Suprapubic skin (tissue), 4 donors: Measurements from ENCODE around the gene GTSE1. TPM values are rescaled to one million over a fixed set of nuclear protein-coding genes. Genes with fewer than 3 reads are reported as not detected.

Experiments used
- DNase-seq, 2 donors: peaks; one replicate each; pipeline ENCODE4 v3.0.0-alpha.2; 2019; ENCODE audit warnings: low spot score in 2 of 2
- H3K27ac ChIP-seq: fragments of 200-600 bp; sonication (generic); one replicate; pipeline ENCODE4 v1.5.1; 2019
- H3K27me3 ChIP-seq: fragments of 200-600 bp; sonication (generic); one replicate; pipeline ENCODE4 v1.5.1; 2019
- H3K36me3 ChIP-seq: fragments of 200-600 bp; sonication (generic); one replicate; pipeline ENCODE4 v1.5.1; 2019
- H3K4me1 ChIP-seq: fragments of 200-600 bp; sonication (generic); one replicate; pipeline ENCODE4 v1.5.1; 2019
- H3K4me3 ChIP-seq: fragments of 200-600 bp; sonication (generic); one replicate; pipeline ENCODE4 v1.5.1; 2019; ENCODE audit warnings: mild to moderate bottlenecking
- H3K9me3 ChIP-seq: fragments of 200-600 bp; sonication (generic); one replicate; pipeline ENCODE4 v1.5.1; 2019
- EP300 ChIP-seq: sonication (generic); formaldehyde crosslinking; IDR thresholded peaks from one replicate; pipeline ENCODE4 v1.6.1; 2017; ENCODE audit warnings: antibody characterized with exemption
- POLR2A ChIP-seq, 2 donors: fragments of 450-650 bp; IDR thresholded peaks; one replicate each; pipeline ENCODE4 v1.6.1; 2017; ENCODE audit warnings: antibody characterized with exemption in 2 of 2, mild to moderate bottlenecking in 2 of 2, moderate library complexity in 2 of 2
- POLR2AphosphoS5 ChIP-seq, 3 donors: sonication (generic); formaldehyde crosslinking; IDR thresholded peaks; one replicate each; pipeline ENCODE4 v1.6.1; 2017; ENCODE audit warnings: antibody characterized with exemption in 3 of 3
- WGBS: methylation state at CpG from one replicate; pipeline ENCODE4 v1.1.5; 2018; 5-methylcytosine and 5-hydroxymethylcytosine counted together
- total RNA-seq, 4 donors: library from RNA; depleted of rRNA; stranded (reverse); fragments of >200 nt; gene quantifications; one replicate each; pipeline ENCODE4 v1.1.0, GENCODE V29; 2016
- TF ChIP-seq, protein P1 (sequence below), 2 donors: fragments of 200-600 bp in 1 of 2; fragments of 450-650 bp in 1 of 2; sonication (generic) in 1 of 2; IDR thresholded peaks; one replicate each; pipeline ENCODE4 v1.5.1; 2016 to 2019; ENCODE audit warnings: antibody characterized with exemption in 2 of 2, mild to moderate bottlenecking in 1 of 2, moderate library complexity in 1 of 2

The GTSE1 gene
- 1 to 10 TPM in 3 of 4 donors, under 1 TPM in 1; 0.76 to 2.2 (median 1.8) TPM for total RNA-seq

- 0% methylated on average over 10 of the region's 76 CpGs for WGBS
- Histone ChIP-seq H3K9me3 (no peaks in the 10 kb centered on the region), H3K27ac (peak within 1 kb of the TSS; percentile 87), H3K36me3 (peaks cover 9% of the 10 kb centered on the region), H3K27me3 (no peaks in the 10 kb centered on the region), H3K4me3 (peak within 1 kb of the TSS; percentile 64), H3K4me1 (peaks cover 30% of the 10 kb centered on the region)
- TF ChIP-seq POLR2AphosphoS5 (IDR thresholded peaks at IDR 0.05) = peak in 2 of 3 donors; percentile 22 to 24
- TF ChIP-seq POLR2A (IDR thresholded peaks at IDR 0.05) = peak in 1 of 2 donors; percentile 27
- TF ChIP-seq, protein P1, sequence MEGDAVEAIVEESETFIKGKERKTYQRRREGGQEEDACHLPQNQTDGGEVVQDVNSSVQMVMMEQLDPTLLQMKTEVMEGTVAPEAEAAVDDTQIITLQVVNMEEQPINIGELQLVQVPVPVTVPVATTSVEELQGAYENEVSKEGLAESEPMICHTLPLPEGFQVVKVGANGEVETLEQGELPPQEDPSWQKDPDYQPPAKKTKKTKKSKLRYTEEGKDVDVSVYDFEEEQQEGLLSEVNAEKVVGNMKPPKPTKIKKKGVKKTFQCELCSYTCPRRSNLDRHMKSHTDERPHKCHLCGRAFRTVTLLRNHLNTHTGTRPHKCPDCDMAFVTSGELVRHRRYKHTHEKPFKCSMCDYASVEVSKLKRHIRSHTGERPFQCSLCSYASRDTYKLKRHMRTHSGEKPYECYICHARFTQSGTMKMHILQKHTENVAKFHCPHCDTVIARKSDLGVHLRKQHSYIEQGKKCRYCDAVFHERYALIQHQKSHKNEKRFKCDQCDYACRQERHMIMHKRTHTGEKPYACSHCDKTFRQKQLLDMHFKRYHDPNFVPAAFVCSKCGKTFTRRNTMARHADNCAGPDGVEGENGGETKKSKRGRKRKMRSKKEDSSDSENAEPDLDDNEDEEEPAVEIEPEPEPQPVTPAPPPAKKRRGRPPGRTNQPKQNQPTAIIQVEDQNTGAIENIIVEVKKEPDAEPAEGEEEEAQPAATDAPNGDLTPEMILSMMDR (IDR thresholded peaks at IDR 0.05) = no peak
- peak; percentile 98 to 99 for DNase-seq
These were observed at the start of gene GTSE1 for GRCh38 chr22:46296257-46297150. TSS of gene GTSE1 (plus strand) at chr22:46296870. CDS start at chr22:46297401, 531 bp downstream.

- 100% methylated on average over 1 of the region's 2 CpGs for WGBS
These were observed 49.2 kb upstream of the GTSE1 start for GRCh38 chr22:46247443-46247975.

DNA sequence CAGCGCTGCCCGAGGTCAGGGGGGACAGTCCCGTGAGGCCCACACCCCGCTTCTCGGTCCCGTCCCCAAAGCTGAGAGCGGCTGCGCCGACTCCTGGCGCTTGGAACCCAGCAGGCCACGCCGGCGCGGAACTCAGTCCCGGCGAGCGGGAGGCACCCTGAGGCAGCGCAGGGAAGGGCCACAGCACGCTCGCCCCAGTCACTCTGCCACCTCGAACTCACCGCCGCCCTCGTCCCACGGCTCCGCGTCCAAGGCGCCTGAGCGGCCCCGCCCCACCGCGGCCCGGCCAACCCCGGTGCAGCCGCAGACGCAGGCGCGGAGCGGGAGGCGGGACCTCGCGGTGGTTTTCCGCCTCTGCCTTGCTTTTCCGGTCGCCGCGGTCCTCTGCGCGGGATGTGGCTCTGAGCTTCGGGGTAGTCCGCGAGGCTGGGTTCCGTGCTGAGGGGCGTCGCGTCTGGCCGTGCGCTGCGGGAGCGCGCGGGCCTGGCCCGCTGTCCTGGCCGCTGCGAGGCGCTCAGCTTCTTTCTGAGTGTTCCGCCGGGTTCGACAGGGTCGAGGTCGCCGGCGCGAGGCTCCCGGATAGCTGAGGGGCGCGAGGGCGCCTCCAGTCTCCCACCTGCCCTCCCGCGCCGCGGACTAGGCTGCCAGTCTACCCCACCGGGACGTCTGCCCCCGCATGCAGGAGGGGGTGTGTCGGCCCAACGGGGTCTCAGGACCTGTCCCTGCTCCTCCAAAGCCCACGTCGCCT, 46.5 kb upstream of the GTSE1 start, which contains the start of gene CDPF1:
Gene CDPF1, minus strand, starts transcription at position 259 of the 748 bp plus-strand sequence. CDS start 2,009 bp downstream, outside the sequence.
- Histone ChIP-seq H3K9me3 (no peaks in the 10 kb centered on the region), H3K4me3 (peak within 1 kb of the TSS; percentile 64), H3K36me3 (no peaks in the 10 kb centered on the region), H3K27ac (peak within 1 kb of the TSS; percentile 35), H3K27me3 (no peaks in the 10 kb centered on the region), H3K4me1 (peaks cover 26% of the 10 kb centered on the region)
- TF ChIP-seq POLR2AphosphoS5 (IDR thresholded peaks at IDR 0.05) = peak in 2 of 3 donors; percentile 19 to 59
- no peak for TF ChIP-seq POLR2A (IDR thresholded peaks at IDR 0.05)
- WGBS = 2% methylated on average over 9 of the region's 89 CpGs
- peak; percentile 92 to 93 for DNase-seq

More at GRCh38 chr22:46247443-46247975, 49.2 kb upstream of the GTSE1 start:
- Histone ChIP-seq H3K4me1 (peaks cover 26% of the 10 kb centered on the region), H3K4me3 (no peak overlapping the region), H3K27ac (no peak overlapping the region), H3K27me3 (no peaks in the 10 kb centered on the region), H3K9me3 (no peaks in the 10 kb centered on the region), H3K36me3 (peaks cover 17% of the 10 kb centered on the region)
- TF ChIP-seq, protein P1 (IDR thresholded peaks at IDR 0.05) = no peak
- TF ChIP-seq EP300 (no peak), POLR2AphosphoS5 (IDR thresholded peaks at IDR 0.05) (no peak), POLR2A (IDR thresholded peaks at IDR 0.05) (no peak)
- peak in 1 of 2 donors; percentile 59 for DNase-seq

DNA sequence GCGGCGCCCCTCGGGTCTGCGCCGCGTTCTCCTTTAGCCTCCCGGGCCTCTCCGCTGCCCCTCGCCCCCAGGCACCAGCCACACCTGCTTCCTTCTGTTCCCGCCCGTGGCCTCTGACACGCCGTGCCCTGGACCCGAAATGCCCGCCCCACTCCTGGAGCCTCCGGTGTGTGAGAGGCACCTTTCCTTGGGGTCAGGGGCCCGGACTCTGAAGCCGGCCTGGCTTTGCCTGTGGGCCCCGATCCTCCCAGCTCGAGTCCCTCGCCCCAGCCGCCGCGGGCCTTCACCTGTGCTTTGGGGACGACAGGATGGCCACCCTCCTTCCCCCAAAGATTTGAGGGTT, 45.9 kb upstream of the GTSE1 start:
- H3K27ac ChIP-seq = no peak overlapping the region
- H3K36me3 ChIP-seq = no peaks in the 10 kb centered on the region
- no peak for TF ChIP-seq POLR2AphosphoS5 (IDR thresholded peaks at IDR 0.05)
- TF ChIP-seq, protein P1 (IDR thresholded peaks at IDR 0.05) = no peak
- no peak for TF ChIP-seq POLR2A (IDR thresholded peaks at IDR 0.05)
- no peak for TF ChIP-seq EP300
- DNase-seq = no peak
- H3K9me3 ChIP-seq = no peaks in the 10 kb centered on the region
- peaks cover 26% of the 10 kb centered on the region for H3K4me1 ChIP-seq
- 5% methylated on average over 15 of the region's 25 CpGs for WGBS
- H3K27me3 ChIP-seq = no peaks in the 10 kb centered on the region
- H3K4me3 ChIP-seq = peak overlapping the region; percentile 64

- Histone ChIP-seq H3K9me3 (no peaks in the 10 kb centered on the region), H3K4me3 (peak overlapping the region; percentile 64), H3K4me1 (peaks cover 26% of the 10 kb centered on the region), H3K27me3 (no peaks in the 10 kb centered on the region), H3K36me3 (no peaks in the 10 kb centered on the region), H3K27ac (no peak overlapping the region)
- TF ChIP-seq, protein P1 (IDR thresholded peaks at IDR 0.05) = no peak
- TF ChIP-seq POLR2AphosphoS5 (IDR thresholded peaks at IDR 0.05) (no peak), EP300 (no peak), POLR2A (IDR thresholded peaks at IDR 0.05) (no peak)
- WGBS = 68% methylated on average over 7 of the region's 7 CpGs
- no peak for DNase-seq
These were observed 45.4 kb upstream of the GTSE1 start for GRCh38 chr22:46251266-46251665.
